GM23248 (cell line): ENCODE data around the gene STAT1.

Experiments used
- EZH2 ChIP-seq: fragments of 200-600 bp; sonication (generic); IDR thresholded peaks from 2 replicates; pipeline ENCODE4 v1.6.1; 2018; ENCODE audit warnings: antibody characterized with exemption, mild to moderate bottlenecking; ENCODE audit not compliant: insufficient read depth, poor library complexity, severe bottlenecking
- EZH2phosphoT487 ChIP-seq: fragments of 200-600 bp; sonication (generic); IDR thresholded peaks from 2 replicates; pipeline ENCODE4 v1.6.1; 2018; ENCODE audit warnings: antibody characterized with exemption, moderate library complexity, mild to moderate bottlenecking, low read depth; ENCODE audit not compliant: insufficient read depth

DNA sequence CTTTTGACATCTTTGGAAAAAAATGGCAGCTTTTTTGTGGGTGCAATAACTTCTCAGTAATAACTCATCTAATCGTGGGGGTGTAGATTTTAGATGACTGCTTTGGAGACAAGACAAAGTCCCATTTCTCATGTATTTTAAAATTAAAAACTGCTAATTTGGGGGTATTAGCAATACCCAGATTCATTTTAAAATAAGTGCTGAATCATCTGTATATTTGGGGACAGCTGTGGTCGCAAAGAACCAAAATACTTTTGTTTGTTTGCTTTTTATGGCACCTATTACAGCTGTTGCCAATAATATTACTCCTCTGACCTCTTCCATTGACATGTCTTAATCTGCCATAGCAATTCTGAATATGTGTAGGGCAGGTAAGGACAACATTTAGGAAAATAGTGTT, 45.4 kb downstream of the STAT1 start:
- TF ChIP-seq EZH2phosphoT487 (no peak), EZH2 (no peak)
